ENCODE data around the gene NTHL1. TPM values are rescaled to one million over a fixed set of nuclear protein-coding genes. Genes with fewer than 3 reads are reported as not detected.

The NTHL1 gene
- total and polyA plus RNA-seq, 2 donors (not counting 1 experiment from before 2014, with no cell fraction given): 8.4 to 44.4 TPM

GRCh38 chr16:2092866-2093265, 45.2 kb upstream of the NTHL1 start:
- no peak overlapping the region for H2AFZ ChIP-seq (ENCODE audit: low read length)
- H3K79me2 ChIP-seq (ENCODE audit: control insufficient read depth, insufficient read depth, low read length): no peaks in the 10 kb centered on the region
- H3K4me1 ChIP-seq (ENCODE audit: control insufficient read depth, extremely low read depth, insufficient read depth, low read length): peaks cover 2% of the 10 kb centered on the region
- no peaks in the 10 kb centered on the region for H4K20me1 ChIP-seq (ENCODE audit: control insufficient read depth, extremely low read depth, insufficient read depth, low read length)
- no peaks in the 10 kb centered on the region for H3K9me3 ChIP-seq (ENCODE audit: control insufficient read depth, insufficient read depth, low read depth, low read length)
- peaks cover 64% of the 10 kb centered on the region for H3K36me3 ChIP-seq (ENCODE audit: control insufficient read depth, insufficient read depth, low read length)
- no peak overlapping the region for H3K9ac ChIP-seq (ENCODE audit: insufficient read depth, low read length)
- H3K4me3 ChIP-seq (replicated peaks in 1 of 4; ENCODE audit: control extremely low read depth in 1 of 4, insufficient read depth in 1 of 4, low read depth in 3 of 4, low read length in 4 of 4): no peak overlapping the region
- no peak overlapping the region for H3K27ac ChIP-seq (ENCODE audit: insufficient read depth, low read length)
- TF ChIP-seq, protein P1, sequence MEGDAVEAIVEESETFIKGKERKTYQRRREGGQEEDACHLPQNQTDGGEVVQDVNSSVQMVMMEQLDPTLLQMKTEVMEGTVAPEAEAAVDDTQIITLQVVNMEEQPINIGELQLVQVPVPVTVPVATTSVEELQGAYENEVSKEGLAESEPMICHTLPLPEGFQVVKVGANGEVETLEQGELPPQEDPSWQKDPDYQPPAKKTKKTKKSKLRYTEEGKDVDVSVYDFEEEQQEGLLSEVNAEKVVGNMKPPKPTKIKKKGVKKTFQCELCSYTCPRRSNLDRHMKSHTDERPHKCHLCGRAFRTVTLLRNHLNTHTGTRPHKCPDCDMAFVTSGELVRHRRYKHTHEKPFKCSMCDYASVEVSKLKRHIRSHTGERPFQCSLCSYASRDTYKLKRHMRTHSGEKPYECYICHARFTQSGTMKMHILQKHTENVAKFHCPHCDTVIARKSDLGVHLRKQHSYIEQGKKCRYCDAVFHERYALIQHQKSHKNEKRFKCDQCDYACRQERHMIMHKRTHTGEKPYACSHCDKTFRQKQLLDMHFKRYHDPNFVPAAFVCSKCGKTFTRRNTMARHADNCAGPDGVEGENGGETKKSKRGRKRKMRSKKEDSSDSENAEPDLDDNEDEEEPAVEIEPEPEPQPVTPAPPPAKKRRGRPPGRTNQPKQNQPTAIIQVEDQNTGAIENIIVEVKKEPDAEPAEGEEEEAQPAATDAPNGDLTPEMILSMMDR (conservative IDR thresholded peaks at IDR 0.05 in 1 of 2, IDR thresholded peaks at IDR 0.05 in 1 of 2; ENCODE audit: low read depth in 1 of 2, low read length in 2 of 2): no peak
- TF ChIP-seq EZH2 (IDR thresholded peaks at IDR 0.05; ENCODE audit: low read length, missing control alignments): no peak
- no peaks in the 10 kb centered on the region for H3K27me3 ChIP-seq (ENCODE audit: control insufficient read depth, insufficient read depth, low read length)
- no peak overlapping the region for H3K4me2 ChIP-seq (ENCODE audit: extremely low read depth, insufficient read depth, low read length)
- no peak for DNase-seq (ENCODE audit: low read depth in 2 of 2)

GRCh38 chr16:2092256-2092620, 44.6 kb upstream of the NTHL1 start:
- DNase-seq (ENCODE audit: low read depth in 2 of 2): no peak
- H3K9me3 ChIP-seq (ENCODE audit: control insufficient read depth, insufficient read depth, low read depth, low read length): no peaks in the 10 kb centered on the region
- H3K36me3 ChIP-seq (ENCODE audit: control insufficient read depth, insufficient read depth, low read length): peaks cover 69% of the 10 kb centered on the region
- H3K27ac ChIP-seq (ENCODE audit: insufficient read depth, low read length): no peak overlapping the region
- H3K4me1 ChIP-seq (ENCODE audit: control insufficient read depth, extremely low read depth, insufficient read depth, low read length): peaks cover 2% of the 10 kb centered on the region
- no peak overlapping the region for H3K4me3 ChIP-seq (replicated peaks in 1 of 4; ENCODE audit: control extremely low read depth in 1 of 4, insufficient read depth in 1 of 4, low read depth in 3 of 4, low read length in 4 of 4)
- TF ChIP-seq, protein P1 (conservative IDR thresholded peaks at IDR 0.05 in 1 of 2, IDR thresholded peaks at IDR 0.05 in 1 of 2; ENCODE audit: low read depth in 1 of 2, low read length in 2 of 2): no peak
- no peak overlapping the region for H3K9ac ChIP-seq (ENCODE audit: insufficient read depth, low read length)
- no peak overlapping the region for H3K4me2 ChIP-seq (ENCODE audit: extremely low read depth, insufficient read depth, low read length)
- no peaks in the 10 kb centered on the region for H3K27me3 ChIP-seq (ENCODE audit: control insufficient read depth, insufficient read depth, low read length)
- H4K20me1 ChIP-seq (ENCODE audit: control insufficient read depth, extremely low read depth, insufficient read depth, low read length): no peaks in the 10 kb centered on the region
- no peak overlapping the region for H2AFZ ChIP-seq (ENCODE audit: low read length)
- H3K79me2 ChIP-seq (ENCODE audit: control insufficient read depth, insufficient read depth, low read length): no peaks in the 10 kb centered on the region

DNA sequence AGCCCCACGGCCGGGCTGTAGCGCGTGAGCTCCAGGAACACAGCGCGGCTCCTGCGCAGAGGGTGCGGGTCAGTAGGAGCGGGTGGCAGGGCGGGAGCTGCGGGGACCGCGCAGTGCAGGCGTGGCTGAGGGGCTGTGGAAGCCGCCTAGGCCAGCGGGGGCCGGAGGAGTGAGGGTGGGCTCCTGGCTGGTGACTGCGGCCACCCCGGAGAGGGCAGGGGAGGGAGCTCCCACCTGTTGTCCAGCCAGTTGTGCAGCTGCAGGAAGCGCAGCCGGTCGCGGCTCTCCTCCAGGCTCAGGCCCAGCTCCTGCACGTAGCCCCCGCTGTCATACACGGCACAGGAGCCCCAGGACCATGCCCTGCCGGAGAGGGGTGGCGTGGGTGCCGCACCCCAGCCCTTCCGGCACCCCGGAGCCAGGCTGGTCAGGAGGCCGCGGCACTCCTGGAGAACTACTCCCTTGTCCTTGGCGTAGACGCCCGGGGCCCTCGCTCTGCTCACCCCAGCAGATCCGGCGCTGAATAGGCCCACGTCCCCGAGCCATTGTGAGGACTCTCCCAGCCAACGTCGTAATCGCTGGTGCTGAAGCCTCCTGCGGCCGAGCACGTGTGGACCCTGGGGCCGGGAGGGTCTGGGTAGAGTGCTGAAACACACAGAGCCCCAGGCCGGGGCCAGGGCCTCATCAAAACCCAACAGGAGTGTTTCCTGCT, 44.1 kb upstream of the NTHL1 start:
- Histone ChIP-seq H3K9ac (ENCODE audit: insufficient read depth, low read length) (no peak overlapping the region), H3K27ac (ENCODE audit: insufficient read depth, low read length) (no peak overlapping the region), H3K9me3 (ENCODE audit: control insufficient read depth, insufficient read depth, low read depth, low read length) (no peaks in the 10 kb centered on the region), H3K27me3 (ENCODE audit: control insufficient read depth, insufficient read depth, low read length) (no peaks in the 10 kb centered on the region), H2AFZ (ENCODE audit: low read length) (no peak overlapping the region), H3K79me2 (ENCODE audit: control insufficient read depth, insufficient read depth, low read length) (no peaks in the 10 kb centered on the region), H4K20me1 (ENCODE audit: control insufficient read depth, extremely low read depth, insufficient read depth, low read length) (no peaks in the 10 kb centered on the region), H3K4me3 (replicated peaks in 1 of 4; ENCODE audit: control extremely low read depth in 1 of 4, insufficient read depth in 1 of 4, low read depth in 3 of 4, low read length in 4 of 4) (no peak overlapping the region), H3K36me3 (ENCODE audit: control insufficient read depth, insufficient read depth, low read length) (peaks cover 70% of the 10 kb centered on the region), H3K4me2 (ENCODE audit: extremely low read depth, insufficient read depth, low read length) (no peak overlapping the region), H3K4me1 (ENCODE audit: control insufficient read depth, extremely low read depth, insufficient read depth, low read length) (peaks cover 2% of the 10 kb centered on the region)
- DNase-seq (ENCODE audit: low read depth in 2 of 2): no peak
- TF ChIP-seq EZH2 (IDR thresholded peaks at IDR 0.05; ENCODE audit: low read length, missing control alignments): no peak
- TF ChIP-seq, protein P1 (conservative IDR thresholded peaks at IDR 0.05 in 1 of 2, IDR thresholded peaks at IDR 0.05 in 1 of 2; ENCODE audit: low read depth in 1 of 2, low read length in 2 of 2): no peak
